Measurements from ENCODE around the gene HOXB1. TPM values are rescaled to one million over a fixed set of nuclear protein-coding genes. Genes with fewer than 3 reads are reported as not detected.

The HOXB1 gene
- total and polyA plus RNA-seq, 2 of the 13 experiments (the other 11 are each of a cell fraction or from before 2014, with no cell fraction given): not detected

GRCh38 chr17:48497103-48497502 lies 33.7 kb downstream of the HOXB1 start (continued):
- TF ChIP-seq ATF4 (CRISPR knock-in tag; IDR thresholded peaks at IDR 0.05) (no peak), ZNF362 (CRISPR knock-in tag; IDR thresholded peaks at IDR 0.05; ENCODE audit: borderline replicate concordance) (no peak), ARID2 (CRISPR knock-in tag; IDR thresholded peaks at IDR 0.05; ENCODE audit: borderline replicate concordance) (no peak), KAT7 (CRISPR knock-in tag; IDR thresholded peaks at IDR 0.05; ENCODE audit: borderline replicate concordance) (no peak), ETS1 (CRISPR knock-in tag; IDR thresholded peaks at IDR 0.05) (no peak), MIXL1 (CRISPR knock-in tag; IDR thresholded peaks at IDR 0.05) (no peak), MLLT10 (CRISPR knock-in tag; IDR thresholded peaks at IDR 0.05) (no peak), ZNF713 (CRISPR knock-in tag; IDR thresholded peaks at IDR 0.05) (no peak), ZBED4 (CRISPR knock-in tag; IDR thresholded peaks at IDR 0.05; ENCODE audit: borderline replicate concordance) (no peak), ZNF749 (CRISPR knock-in tag; IDR thresholded peaks at IDR 0.05; ENCODE audit: borderline replicate concordance) (no peak), HDAC6 (IDR thresholded peaks at IDR 0.05; ENCODE audit: low read depth, low read length) (no peak)
